HTR-8/SVneo (cell line): ENCODE measurements around the gene AURKA.
A peak's percentile ranks its signal among the peaks of the same experiment; 100 is the strongest.
"Not testable (repeated sequence)": the region's sequence is repeated elsewhere in the genome, so short reads cannot be mapped to it uniquely, and the experiment has no call there.

Experiments used
- DNase-seq: peaks from one replicate; pipeline ENCODE4 v3.0.0; 2011; ENCODE audit warnings: low spot score, mixed read lengths; ENCODE audit not compliant: insufficient read length
- FAIRE-seq: peaks from 2 replicates; lab custom pipeline; 2011; peaks lifted over from hg19 to GRCh38; lab: Jason Lieb, UNC

AURKA gene

DNA sequence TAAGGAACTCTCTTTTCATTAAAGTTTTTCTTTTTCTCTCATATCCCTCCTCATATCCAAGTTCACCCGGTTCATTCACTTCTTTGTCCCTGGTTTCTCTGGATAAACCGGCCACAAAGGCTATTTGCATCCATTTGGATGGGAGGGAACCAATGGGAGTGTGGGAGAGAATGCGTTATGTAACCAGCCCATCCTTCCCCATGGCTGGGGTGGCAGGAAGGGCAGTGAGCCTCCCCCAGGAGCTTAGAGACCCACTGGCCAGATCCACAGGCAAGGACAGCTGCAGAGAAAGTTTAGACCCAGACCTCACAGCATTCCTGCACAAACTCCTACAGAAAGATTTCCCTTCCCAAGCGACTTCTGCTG lies 30.8 kb upstream of the AURKA start:
- no peak for DNase-seq
- FAIRE-seq = peak; percentile 97

DNA sequence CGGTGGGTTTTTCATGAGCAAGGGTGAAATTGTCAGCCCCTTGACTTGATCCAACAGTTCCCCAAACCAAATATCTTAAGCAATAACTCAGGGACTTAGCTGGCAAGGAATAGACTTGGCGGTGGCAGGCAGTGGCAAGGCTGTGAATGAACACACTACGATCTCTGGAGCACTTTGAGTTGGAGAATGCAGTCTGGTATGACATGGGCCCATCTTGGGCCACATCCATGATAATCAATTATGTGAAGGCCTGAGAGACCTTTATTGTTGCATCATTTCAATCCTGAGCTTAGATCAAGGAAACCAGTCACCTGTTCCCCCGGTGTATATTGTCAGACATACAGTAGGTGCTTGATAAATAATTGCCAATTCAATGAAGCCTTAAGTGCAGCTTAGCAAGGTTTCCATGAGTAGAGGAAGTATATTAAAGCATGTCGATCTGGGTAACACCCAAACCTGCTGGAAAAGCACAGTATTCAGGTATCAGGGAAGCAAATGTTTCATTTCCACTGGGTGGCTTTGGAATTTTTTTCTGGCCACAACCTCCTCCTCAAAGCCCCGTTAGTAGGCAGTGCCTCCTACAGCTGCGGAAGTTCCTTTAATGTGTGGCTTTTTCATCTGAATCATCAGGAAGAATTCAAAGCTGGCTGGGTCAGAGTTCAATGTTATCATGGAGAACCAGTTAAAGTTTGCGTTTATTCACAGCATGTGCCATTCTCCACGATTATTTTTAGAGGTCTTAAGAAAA lies 30.2 kb upstream of the AURKA start:
- FAIRE-seq (no peak), DNase-seq (peak; percentile 96)

DNA sequence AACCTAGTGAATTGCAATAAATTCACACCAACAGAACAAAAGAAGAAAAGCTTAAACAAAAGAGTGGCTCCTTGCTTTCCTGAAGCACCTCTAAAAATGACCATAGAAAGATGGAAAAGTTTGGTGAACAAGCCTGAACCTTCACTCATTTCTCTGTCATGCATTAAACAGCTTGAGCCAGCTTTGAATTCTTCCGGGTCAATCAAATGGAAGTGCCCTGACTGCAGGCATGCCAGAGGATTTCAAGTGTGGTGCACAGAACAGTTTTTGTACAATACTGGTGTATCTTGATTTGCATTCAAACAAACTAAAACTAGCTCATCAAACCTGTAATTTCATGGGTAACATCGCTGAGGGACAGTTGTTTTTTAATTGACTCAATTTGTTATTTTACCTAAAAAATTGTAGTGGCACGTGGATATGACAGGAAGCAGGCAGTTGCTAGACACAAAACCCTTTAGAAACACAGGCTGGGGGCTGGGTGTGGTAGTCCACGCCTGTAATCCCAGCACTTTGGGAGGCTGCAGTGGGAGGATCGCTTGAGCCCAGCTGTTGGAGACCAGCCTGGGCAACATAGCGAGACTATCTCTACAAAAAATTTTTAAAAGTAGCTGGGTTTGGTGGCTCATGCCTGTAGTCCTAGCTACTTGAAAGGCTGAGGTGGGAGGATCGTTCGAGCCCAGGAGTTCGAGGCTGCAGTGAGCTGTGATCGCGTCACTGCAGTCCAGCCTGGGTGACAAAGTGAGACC lies 29.1 kb upstream of the AURKA start:
- DNase-seq = no peak
- FAIRE-seq = no peak

DNA sequence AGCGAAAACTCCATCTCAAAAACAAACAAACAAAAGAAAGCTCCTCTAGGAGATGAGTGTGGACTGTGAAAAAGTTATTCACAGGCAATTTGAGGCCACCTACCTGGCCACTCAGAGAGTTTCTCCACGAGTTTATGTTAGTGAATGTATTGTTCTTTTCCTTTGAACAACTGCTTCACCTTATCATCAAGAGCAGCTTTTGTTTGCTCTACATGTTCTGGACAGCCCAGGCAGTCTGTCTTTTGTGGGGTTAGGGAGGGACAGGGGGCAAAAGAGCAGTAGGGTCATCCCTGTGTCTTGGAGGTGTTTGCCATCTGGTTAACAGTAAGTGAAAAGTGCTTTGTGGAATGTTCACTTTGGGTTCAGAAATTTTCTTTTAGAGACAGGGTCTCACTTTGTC lies 28.0 kb upstream of the AURKA start:
- FAIRE-seq = peak; percentile 65
- no peak for DNase-seq

DNA sequence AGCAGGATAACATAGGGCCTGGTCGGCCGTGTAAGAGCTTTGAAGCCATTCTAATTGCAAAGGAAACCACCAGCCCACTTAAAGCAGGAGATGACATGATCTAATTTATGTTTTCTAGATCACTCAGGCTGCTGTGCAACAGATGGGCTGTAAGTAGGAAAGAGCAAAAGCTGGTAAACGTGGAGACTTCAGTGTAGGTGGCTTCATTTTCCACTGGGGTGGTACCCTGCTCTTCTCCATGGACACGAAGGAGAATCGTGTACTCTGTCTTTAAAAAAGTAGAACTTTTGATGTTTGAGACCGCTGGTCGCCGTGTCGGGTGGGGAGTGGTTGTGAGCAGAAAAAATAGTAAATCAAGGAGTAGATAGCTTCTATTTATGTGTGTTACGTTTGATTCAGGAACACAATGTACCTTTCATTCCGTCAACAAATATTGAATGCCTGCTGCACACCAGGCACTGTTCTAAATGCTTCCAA lies 26.4 kb upstream of the AURKA start:
- FAIRE-seq = peak; percentile 74
- DNase-seq = no peak

DNA sequence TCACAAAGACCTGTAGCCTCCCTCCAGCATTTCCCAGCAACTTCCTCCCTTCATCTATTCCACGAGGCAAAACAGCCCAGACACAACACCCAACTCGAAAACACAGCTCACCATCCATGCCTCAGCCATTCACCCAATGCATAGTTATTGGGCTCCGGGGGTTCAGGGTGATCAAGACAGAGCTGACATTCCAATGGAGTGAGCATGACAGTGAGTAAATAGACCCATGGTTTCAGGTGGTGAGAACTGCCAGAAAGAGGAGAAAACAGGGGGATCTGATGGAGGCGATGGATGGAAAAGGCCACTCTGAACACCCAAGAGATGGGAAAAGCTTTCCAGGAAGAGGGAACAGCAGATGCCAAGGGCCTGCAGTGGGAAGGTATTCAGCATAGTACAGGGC lies 25.9 kb upstream of the AURKA start:
- DNase-seq (no peak), FAIRE-seq (peak; percentile 98)

DNA sequence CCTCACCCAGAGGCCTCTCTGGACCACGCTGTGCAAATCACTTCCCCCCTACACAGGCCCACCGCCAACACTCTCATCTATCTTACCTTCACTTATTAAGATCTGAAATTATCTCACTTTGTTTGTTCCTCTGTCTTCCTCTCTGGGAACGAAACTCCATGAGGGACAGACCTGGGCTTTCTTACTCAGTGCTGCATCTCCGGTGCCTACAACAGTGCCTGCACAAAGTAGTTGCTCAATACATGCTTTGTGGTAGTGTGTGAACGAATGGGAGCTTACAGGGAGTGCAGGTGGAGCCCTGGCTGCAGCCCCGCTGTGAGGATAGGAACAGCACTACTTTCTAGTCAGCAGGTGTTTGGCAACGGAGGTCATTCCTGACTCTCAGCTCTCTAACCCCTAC lies 25.4 kb upstream of the AURKA start:
- DNase-seq (no peak), FAIRE-seq (peak; percentile 26)

DNA sequence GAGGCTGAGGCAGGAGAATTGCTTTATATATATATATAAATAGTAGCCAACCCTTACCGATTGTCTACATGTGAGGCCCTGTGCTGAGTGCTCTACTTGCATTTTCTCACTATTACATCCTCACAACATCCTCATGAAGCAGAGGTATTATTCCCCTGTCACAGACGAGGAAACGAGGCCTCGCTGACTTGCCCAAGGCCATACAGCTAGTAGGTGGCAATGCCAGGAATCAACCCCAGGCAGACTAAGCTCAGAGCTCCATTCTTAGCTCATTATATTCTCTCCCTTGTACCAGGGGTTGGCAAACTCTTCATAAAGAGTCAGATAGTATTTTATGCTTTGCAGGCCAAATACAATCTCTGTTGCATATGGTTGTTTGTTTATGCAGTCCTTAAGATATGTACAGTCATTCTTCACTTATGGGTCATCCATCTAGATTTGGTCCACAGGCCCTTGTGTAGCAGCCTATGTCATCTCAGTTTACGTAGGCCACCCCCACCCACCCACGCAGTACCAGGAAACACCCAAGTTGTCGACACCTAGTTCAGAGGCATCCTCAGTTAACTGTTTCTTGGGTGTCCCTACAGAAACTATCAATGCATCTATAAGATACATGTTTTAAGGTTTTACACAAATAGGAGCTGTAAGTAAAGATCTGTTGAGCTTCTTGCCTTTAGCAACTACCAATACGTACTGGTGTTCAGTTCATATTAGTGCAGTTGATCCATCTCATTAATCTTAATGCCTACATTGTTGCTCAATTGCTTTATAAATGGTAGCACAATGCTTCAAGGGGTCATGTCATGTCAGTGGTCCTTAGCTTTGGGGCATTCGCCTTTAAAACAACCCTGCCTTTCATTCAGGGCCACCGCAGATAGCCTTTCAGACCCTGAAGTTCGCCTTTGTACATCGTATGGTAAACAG lies 23.1 kb upstream of the AURKA start:
- FAIRE-seq = peak; percentile 94
- DNase-seq = no peak

DNA sequence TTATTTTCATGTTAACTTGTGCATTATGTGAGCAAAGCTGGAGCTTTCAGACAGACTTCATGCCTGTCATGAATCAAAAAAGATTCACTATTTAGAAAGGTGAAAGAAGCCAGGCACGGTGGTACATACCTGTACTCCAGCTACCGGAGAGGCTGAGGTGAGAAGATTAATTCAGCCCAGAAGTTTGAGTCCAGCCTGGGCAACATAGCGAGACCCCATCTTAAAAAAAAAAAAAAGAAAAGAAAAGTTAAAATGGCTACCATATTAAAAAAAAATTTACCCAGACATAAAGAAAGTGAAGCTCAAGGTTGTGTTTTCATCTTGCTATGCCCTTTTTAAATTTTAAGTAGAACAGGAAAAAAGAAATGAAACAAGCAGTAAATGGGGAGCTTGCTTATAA lies 20.9 kb upstream of the AURKA start:
- DNase-seq (no peak), FAIRE-seq (no peak)

DNA sequence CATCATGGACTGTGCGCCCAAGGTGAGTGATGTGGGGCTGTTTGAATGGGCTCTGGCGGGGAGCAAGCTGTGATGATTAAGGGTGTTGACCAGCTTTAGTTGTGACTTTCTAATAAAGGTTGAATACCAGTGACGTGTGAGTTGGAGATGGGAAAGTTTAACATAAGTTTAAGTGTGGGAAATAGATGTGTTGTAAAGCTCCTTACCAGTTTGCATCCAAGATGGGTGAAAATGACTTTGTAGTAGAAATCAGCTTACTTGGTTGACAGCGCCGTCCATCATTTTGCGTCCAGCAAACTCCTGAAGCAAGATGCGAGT lies 20.4 kb upstream of the AURKA start:
- no peak for DNase-seq
- FAIRE-seq = peak; percentile 77

DNA sequence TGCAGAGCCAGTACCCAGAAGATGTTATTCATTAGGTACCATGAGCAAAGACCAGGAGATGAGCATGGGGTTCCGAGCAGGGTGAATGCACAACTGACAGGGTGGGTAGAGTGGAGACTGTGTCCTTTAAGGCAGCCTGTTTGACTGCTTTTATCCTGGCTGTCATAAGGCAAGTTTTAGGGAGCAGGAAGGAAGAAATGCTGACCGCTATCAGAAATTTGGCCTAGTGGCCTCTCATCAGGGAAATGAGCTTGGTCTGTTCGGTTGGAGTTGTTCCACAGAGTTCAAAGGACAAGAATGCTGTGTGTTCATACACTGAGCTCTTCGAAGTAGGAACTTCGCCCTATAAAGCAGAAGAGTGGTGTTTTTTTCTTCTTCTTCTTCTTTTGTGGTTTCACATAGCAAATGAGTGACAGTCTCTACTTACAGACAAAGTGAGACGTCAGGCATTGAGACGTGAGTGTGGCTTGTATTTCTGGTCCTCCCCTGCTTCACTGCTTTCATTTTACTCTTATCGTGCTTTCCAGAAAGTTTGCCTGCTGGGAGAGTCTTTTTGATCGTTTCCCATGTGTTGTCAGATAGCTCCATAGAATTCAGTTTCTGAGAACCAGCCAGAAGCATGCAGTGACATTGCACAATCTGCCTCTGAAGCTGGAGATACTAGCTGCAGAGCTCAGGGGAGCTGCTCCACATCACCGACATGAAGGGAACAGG lies 19.9 kb upstream of the AURKA start, which contains the start of gene CASS4:
TSS of gene CASS4 (plus strand) at position 502 of the 714 bp plus-strand sequence. CDS start at position 701, 199 bp downstream.
- no peak for DNase-seq
- no peak for FAIRE-seq

DNA sequence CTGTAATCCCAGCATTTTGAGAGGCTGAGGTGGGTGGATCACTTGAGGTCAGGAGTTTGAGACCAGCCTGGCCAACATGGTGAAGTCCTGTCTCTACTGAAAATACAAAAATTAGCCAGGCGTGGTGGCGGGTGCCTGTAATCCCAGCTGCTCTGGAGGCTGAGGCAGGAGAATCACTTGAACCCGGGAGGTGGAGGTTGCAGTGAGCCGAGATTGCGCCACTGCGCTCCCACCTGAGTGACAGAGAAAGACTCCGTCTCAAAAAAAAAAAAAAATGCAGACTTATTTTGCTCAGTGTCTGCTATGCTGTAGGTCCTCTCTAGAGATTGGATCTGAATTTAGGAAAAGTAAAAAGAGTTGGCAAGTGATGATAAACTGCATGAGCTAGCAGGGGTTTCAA lies 19.3 kb upstream of the AURKA start:
- not testable (repeated sequence) for DNase-seq, FAIRE-seq

DNA sequence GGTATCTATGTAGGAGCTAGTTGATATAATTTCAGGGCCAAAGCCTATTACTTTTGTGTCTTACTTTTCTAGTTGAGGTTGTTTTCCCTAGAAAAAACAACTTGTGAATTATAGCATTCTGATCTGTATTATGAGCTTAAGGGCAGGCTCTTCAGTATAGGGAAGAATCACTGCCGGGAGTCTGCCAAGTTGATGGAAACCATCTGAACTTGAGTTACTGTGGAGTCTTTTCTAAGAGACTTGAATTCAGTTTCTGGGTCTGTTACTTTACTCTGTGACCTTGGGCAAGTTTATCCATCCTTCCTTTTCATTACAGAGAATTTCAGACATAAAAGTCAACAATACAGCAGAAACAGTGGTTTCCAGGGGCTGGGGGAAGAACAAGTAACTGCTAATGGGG lies 17.9 kb upstream of the AURKA start:
- FAIRE-seq = no peak

DNA sequence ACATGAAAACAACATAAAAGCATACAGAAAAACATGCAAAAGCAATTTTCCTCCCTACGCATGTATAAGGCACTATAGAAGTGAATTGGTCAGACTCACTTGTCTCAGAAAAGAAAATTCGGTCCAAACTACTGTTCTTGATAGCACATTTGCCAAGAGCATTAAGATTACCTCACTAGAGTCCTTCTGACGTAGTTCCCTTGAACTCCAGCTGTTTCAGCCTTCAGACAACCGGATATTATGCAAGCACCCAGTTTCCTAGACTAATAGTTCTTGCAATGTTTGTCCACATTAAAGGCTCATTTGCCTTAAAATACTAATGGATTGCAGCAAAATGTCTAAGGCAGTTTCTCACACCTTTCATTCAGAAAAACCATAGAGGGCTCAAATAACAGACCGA lies 17.5 kb upstream of the AURKA start:
- DNase-seq (no peak), FAIRE-seq (no peak)

More for the DNA sequence above, 17.9 kb upstream of the AURKA start:
- DNase-seq = no peak

DNA sequence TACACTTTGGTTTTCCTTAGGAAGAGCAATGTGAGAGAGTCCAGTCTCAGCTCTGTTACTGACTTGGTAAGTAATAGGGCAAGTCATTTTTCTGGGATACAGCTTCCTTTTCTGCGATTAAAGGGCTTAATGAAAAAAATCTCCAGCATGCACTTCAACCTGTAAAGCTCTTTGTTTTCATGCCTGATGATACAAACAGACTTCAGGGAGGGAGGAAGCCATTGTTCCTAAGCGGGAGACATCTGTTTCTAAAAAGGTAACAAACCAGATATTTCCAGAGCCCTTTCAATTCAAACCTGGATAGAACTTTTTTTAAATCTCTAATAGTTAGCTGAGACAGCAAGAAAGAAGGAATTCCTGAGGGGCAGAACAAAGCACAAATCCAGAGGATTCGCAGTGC lies 14.9 kb upstream of the AURKA start:
- FAIRE-seq = no peak
- DNase-seq = no peak

DNA sequence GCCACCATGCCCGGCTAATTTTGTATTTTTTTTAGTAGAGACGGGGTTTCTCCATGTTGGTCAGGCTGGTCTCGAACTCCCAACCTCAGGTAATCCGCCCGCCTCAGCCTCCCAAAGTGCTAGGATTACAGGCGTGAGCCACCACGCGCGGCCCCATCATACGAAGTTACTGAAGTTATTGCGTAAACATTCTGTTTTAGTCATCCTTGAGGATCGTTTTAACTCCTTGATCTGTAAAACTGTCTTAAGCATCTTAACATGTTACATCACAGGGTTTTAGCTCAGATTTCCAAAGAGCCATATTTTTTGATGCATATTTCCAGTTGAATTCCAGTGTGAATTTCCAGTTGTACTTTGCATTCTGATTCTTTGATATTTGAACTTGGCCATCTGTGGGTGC lies 13.3 kb upstream of the AURKA start:
- FAIRE-seq, DNase-seq: not testable (repeated sequence)

DNA sequence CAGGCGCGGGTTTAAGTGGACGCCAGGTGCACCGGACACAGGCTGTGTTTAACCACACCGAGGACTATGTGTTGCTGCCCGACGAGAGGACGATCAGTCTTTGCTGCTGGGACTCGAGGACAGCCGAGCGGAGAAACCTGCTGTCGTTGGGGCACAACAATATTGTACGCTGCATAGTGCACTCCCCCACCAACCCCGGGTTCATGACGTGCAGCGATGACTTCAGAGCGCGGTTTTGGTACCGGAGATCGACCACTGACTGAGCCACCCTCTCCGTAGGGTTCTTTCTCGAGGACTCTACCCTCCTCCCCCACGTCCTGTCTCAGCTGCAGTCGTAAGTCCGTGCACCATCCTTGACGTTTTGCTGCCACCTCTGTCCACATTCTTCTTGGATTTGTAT lies 11.4 kb upstream of the AURKA start:
- no peak for DNase-seq
- peak; percentile 80 for FAIRE-seq

DNA sequence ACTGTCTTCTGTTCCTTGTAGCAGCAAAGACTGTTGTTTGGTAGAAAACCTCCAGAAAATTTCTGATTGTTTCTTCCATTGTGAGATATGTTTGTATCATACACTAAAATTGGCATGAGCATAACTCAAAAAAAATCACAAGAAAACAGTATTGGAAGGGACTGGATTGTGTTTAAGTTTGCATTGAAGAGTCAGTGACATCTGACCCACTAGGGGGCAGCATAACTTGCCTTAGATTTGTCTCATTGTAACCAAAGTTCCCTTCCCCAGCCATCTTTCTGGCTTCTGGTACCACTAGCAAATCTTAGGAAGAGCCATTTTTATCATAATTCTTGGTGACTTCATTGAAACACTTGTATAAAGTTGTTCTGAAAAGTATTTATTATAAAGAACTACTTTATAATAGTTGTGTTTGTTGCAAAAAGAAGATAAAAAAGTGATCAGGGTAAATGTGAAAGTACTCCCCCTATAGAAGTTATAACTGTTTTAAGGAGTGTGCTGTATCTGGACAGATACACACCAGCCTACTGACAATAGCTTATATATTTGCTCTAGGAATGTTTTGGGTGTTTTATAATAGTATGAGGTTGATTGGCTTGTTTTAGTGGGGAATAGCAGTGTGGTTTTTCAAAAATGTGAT lies 8.1 kb upstream of the AURKA start:
- peak; percentile 87 for DNase-seq
- peak; percentile 96 for FAIRE-seq

DNA sequence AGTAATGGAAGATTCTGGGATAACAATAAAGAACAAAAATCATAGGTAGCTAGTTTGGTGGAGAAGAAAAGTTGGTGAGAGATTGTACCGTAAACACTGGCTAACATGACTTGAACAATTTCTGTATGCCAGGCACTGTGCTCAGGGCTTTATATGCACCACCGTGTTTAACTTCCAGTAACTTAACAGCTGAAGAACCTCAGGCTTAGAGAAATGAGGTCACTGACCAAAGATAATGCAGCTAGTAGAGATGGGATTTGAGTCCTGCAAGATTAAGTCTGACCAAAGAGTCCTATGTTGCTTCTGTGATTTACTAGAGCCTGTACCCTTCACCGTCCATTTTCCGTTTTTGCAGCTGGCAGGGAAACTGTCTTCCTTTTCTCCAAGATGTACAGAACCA lies 3.2 kb upstream of the AURKA start:
- no peak for FAIRE-seq
- no peak for DNase-seq

DNA sequence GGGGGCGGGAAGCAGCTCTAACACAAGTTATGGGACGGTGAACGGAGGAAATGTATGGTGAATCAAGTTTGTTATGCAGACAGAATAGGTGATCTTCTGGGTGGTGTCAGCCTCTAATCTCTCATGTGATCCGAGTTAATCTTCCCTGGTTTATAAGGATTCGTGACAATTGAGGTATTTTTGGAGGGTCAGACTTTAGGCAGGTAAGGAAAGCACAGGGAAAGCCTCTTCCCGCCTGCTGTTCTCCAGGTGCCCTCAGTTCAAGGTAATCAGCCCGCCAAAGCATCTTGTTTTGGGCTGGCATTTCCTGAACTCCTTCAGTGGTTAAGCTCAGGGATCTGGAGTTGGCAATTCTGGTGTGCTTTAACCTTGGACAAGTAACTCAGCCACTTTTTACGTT lies 1.6 kb upstream of the AURKA start:
- FAIRE-seq (no peak), DNase-seq (no peak)
